WERI-Rb-1 (cell line): ENCODE data around the gene TNFRSF1B.

Source experiments
- DNase-seq: peaks from one replicate; pipeline ENCODE4 v3.0.0-alpha.2; 2020
- H3K27ac ChIP-seq: fragments of 250-450 bp; sonication (Bioruptor Pico); 2 replicates; pipeline ENCODE4 v1.5.1; 2020; ENCODE audit warnings: mild to moderate bottlenecking, moderate library complexity
- H3K27me3 ChIP-seq: fragments of 250-450 bp; sonication (Bioruptor Pico); 2 replicates; pipeline ENCODE4 v1.5.1; 2021; ENCODE audit warnings: mild to moderate bottlenecking, low read depth, moderate library complexity; ENCODE audit not compliant: insufficient read depth, severe bottlenecking
- H3K36me3 ChIP-seq: fragments of 250-450 bp; sonication (Bioruptor Pico); 2 replicates; pipeline ENCODE4 v1.5.1; 2020; ENCODE audit warnings: mild to moderate bottlenecking, moderate library complexity
- H3K4me3 ChIP-seq: 2 replicates; pipeline ENCODE4 v1.5.1; 2011; ENCODE audit warnings: low read depth, mild to moderate bottlenecking, control low read depth, low read length
- H3K9me3 ChIP-seq: fragments of 250-450 bp; sonication (Bioruptor Pico); 2 replicates; pipeline ENCODE4 v1.5.1; 2021; ENCODE audit warnings: mild to moderate bottlenecking, moderate library complexity; ENCODE audit not compliant: severe bottlenecking
- CTCF ChIP-seq: IDR thresholded peaks from 2 replicates; pipeline ENCODE4 v1.5.1; 2011; ENCODE audit warnings: low read depth, mild to moderate bottlenecking, control low read depth, inconsistent platforms, low read length

The TNFRSF1B gene

GRCh38 chr1:12173631-12174121 lies 6.9 kb downstream of the TNFRSF1B start:
- no peak for TF ChIP-seq CTCF
- Histone ChIP-seq H3K9me3 (no peaks in the 10 kb centered on the region), H3K27me3 (peaks cover 44% of the 10 kb centered on the region), H3K4me3 (no peak overlapping the region), H3K27ac (no peak overlapping the region), H3K36me3 (no peaks in the 10 kb centered on the region)
- no peak for DNase-seq

GRCh38 chr1:12174924-12175810 lies 8.4 kb downstream of the TNFRSF1B start:
- Histone ChIP-seq H3K27me3 (peaks cover 45% of the 10 kb centered on the region), H3K36me3 (no peaks in the 10 kb centered on the region), H3K27ac (no peak overlapping the region), H3K4me3 (no peak overlapping the region), H3K9me3 (no peaks in the 10 kb centered on the region)
- DNase-seq, result peak; percentile 16
- TF ChIP-seq CTCF, result no peak

GRCh38 chr1:12176298-12177118 lies 9.7 kb downstream of the TNFRSF1B start:
- no peaks in the 10 kb centered on the region for H3K9me3 ChIP-seq
- no peaks in the 10 kb centered on the region for H3K36me3 ChIP-seq
- TF ChIP-seq CTCF, result no peak
- no peak overlapping the region for H3K4me3 ChIP-seq
- no peak overlapping the region for H3K27ac ChIP-seq
- peaks cover 45% of the 10 kb centered on the region for H3K27me3 ChIP-seq
- DNase-seq, result no peak

- Histone ChIP-seq H3K36me3 (no peaks in the 10 kb centered on the region), H3K27me3 (peaks cover 40% of the 10 kb centered on the region), H3K27ac (no peak overlapping the region), H3K4me3 (no peak overlapping the region), H3K9me3 (no peaks in the 10 kb centered on the region)
- no peak for DNase-seq
- TF ChIP-seq CTCF, result no peak
Measured at GRCh38 chr1:12177156-12177998, 10.6 kb downstream of the TNFRSF1B start.

- no peaks in the 10 kb centered on the region for H3K9me3 ChIP-seq
- no peak for TF ChIP-seq CTCF
- H3K36me3 ChIP-seq, result no peaks in the 10 kb centered on the region
- no peak overlapping the region for H3K4me3 ChIP-seq
- no peak for DNase-seq
- peaks cover 36% of the 10 kb centered on the region for H3K27me3 ChIP-seq
- no peak overlapping the region for H3K27ac ChIP-seq
Measured at GRCh38 chr1:12177999-12178441, 11.2 kb downstream of the TNFRSF1B start.
